PC-3 (cell line): Measurements from ENCODE around the gene OTOF. TPM values are rescaled to one million over a fixed set of nuclear protein-coding genes. Genes with fewer than 3 reads are reported as not detected.

ENCODE experiments used
- ATAC-seq: fragments of 200-7000 bp; cut with Tn5 transposase; 2 replicates; pipeline ENCODE4 v1.9.1; 2020; ENCODE audit warnings: mild to moderate bottlenecking, moderate library complexity
- BruUV-seq: library from RNA; stranded (reverse); fragments of 400-500 nt; replicated peaks from 2 replicates; lab custom pipeline; 2021; lab: Mats Ljungman, UMichigan
- CTCF ChIA-PET: fragments of 300-600 bp; sonication (Branson Sonifier 250); formaldehyde crosslinking; loops from one replicate; lab custom pipeline; 2022; ENCODE audit warnings: antibody characterized with exemption; lab: Charles Lee
- POLR2A ChIA-PET: fragments of 300-600 bp; sonication (Branson Sonifier 250); formaldehyde crosslinking; loops from one replicate; lab custom pipeline; 2022; ENCODE audit warnings: antibody characterized with exemption; ENCODE audit not compliant: unreplicated experiment; lab: Charles Lee
- DNase-seq: peaks from one replicate; pipeline ENCODE4 v3.0.0-alpha.2; 2015
- H2AFZ ChIP-seq: fragments of 300-600 bp; sonication (generic); 2 replicates; pipeline ENCODE4 v1.6.0; 2016; ENCODE audit warnings: antibody characterized with exemption, low read length
- H3F3A ChIP-seq: fragments of 300-600 bp; sonication (generic); one replicate; pipeline ENCODE4 v1.6.0; 2017; ENCODE audit warnings: antibody characterized with exemption, low read length, control low read depth, mild to moderate bottlenecking; ENCODE audit not compliant: unreplicated experiment
- H3K27ac ChIP-seq: fragments of 300-600 bp; sonication (generic); 2 replicates; pipeline ENCODE4 v1.5.1; 2016; ENCODE audit warnings: mild to moderate bottlenecking, low read length
- H3K27me3 ChIP-seq: fragments of 300-600 bp; sonication (generic); 2 replicates; pipeline ENCODE4 v1.6.1; 2016; ENCODE audit warnings: low read length, mixed read lengths
- H3K36me3 ChIP-seq: fragments of 300-600 bp; sonication (generic); 2 replicates; pipeline ENCODE4 v1.6.1; 2016; ENCODE audit warnings: low read depth, mixed run types, low read length, mixed read lengths
- H3K4me1 ChIP-seq: fragments of 300-600 bp; sonication (generic); 2 replicates; pipeline ENCODE4 v1.5.1; 2016; ENCODE audit warnings: low read length; ENCODE audit not compliant: insufficient read depth
- H3K4me2 ChIP-seq: fragments of 300-600 bp; sonication (generic); 2 replicates; pipeline ENCODE4 v1.6.0; 2016; ENCODE audit warnings: low read length
- H3K4me3 ChIP-seq: fragments of 300-600 bp; sonication (generic); 2 replicates; pipeline ENCODE4 v1.5.1; 2016; ENCODE audit warnings: mild to moderate bottlenecking, low read length, mixed read lengths
- H3K79me2 ChIP-seq: fragments of 300-600 bp; sonication (generic); 2 replicates; pipeline ENCODE4 v1.6.1; 2017; ENCODE audit warnings: low read length, mixed read lengths
- H3K9ac ChIP-seq: fragments of 300-600 bp; sonication (generic); 2 replicates; pipeline ENCODE4 v1.6.0; 2016; ENCODE audit warnings: mild to moderate bottlenecking, low read length
- H3K9me2 ChIP-seq: fragments of 300-600 bp; sonication (generic); replicated peaks from 2 replicates; pipeline ENCODE4 v1.6.1; 2016; ENCODE audit warnings: mixed run types, low read length, mixed read lengths
- H3K9me3 ChIP-seq: fragments of 300-600 bp; sonication (generic); 2 replicates; pipeline ENCODE4 v1.6.1; 2016; ENCODE audit warnings: low read length, mixed read lengths
- H4K20me1 ChIP-seq: fragments of 300-600 bp; sonication (generic); 2 replicates; pipeline ENCODE4 v1.6.1; 2016; ENCODE audit warnings: low read length, mixed read lengths
- EZH2 ChIP-seq: fragments of 300-600 bp; sonication (generic); IDR thresholded peaks from one replicate; pipeline ENCODE4 v1.6.1; 2017; ENCODE audit warnings: antibody characterized with exemption, mild to moderate bottlenecking, low read length; ENCODE audit not compliant: unreplicated experiment
- EZH2phosphoT487 ChIP-seq: fragments of 300-600 bp; sonication (generic); IDR thresholded peaks from 2 replicates; pipeline ENCODE4 v1.6.1; 2018; ENCODE audit warnings: mild to moderate bottlenecking, antibody characterized with exemption, low read length, borderline replicate concordance
- intact Hi-C: fragments of 100-400 bp; cut with micrococcal nuclease; formaldehyde crosslinking; loops from 2 replicates; pipeline ENCODE4 v1.9.0; 2023
- total RNA-seq: library from RNA; depleted of rRNA; stranded (reverse); fragments of >200 nt; gene quantifications from 2 replicates; pipeline ENCODE4 v1.2.3, GENCODE V29; 2014
- TF ChIP-seq, protein P1 (sequence below): fragments of 300-600 bp; sonication (generic); conservative IDR thresholded peaks from 2 replicates; pipeline ENCODE4 v1.5.1; 2017; ENCODE audit warnings: antibody characterized with exemption, low read depth, mild to moderate bottlenecking, low read length

The OTOF gene
- total RNA-seq, 1 experiment from 2014 or later: not detected

DNA sequence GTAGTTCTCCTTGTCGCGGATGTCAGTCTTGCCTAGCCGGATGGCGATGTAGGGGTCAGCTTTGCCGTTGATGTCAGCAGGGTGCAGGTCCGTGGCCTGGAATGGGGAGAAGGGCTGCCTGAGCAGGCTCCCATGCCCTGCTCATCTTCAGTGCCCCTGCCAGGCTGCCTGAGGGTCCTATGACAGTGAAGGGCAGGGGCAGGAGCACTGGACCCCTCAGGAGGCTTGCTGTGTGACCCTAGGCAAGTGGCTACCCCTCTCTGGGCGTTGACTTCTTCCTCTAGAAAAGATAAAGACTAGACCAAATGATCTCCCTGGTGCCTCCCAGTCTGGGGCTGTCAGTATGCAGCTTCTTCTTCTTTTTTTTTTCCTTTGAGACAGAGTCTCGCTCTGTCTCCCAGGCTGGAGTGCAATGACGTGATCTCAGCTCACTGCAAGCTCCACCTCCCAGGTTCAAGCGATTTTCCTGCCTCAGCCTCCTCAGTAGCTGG is 11.9 kb downstream of the OTOF start:
- intact Hi-C loops: no loop called here
- DNase-seq (no peak), ATAC-seq (no peak)
- Histone ChIP-seq H3K4me1 (no peaks in the 10 kb centered on the region), H3K9ac (no peak overlapping the region), H3K36me3 (no peaks in the 10 kb centered on the region), H3K27ac (no peak overlapping the region), H3K79me2 (no peaks in the 10 kb centered on the region), H4K20me1 (no peaks in the 10 kb centered on the region), H2AFZ (no peak overlapping the region), H3K9me3 (no peaks in the 10 kb centered on the region), H3K4me2 (no peak overlapping the region), H3K4me3 (no peak overlapping the region), H3F3A (no peaks in the 10 kb centered on the region), H3K27me3 (no peaks in the 10 kb centered on the region), H3K9me2 (no peaks in the 10 kb centered on the region)
- CTCF ChIA-PET: no interaction called here
- BruUV-seq: no TSS peak
- TF ChIP-seq, protein P1, sequence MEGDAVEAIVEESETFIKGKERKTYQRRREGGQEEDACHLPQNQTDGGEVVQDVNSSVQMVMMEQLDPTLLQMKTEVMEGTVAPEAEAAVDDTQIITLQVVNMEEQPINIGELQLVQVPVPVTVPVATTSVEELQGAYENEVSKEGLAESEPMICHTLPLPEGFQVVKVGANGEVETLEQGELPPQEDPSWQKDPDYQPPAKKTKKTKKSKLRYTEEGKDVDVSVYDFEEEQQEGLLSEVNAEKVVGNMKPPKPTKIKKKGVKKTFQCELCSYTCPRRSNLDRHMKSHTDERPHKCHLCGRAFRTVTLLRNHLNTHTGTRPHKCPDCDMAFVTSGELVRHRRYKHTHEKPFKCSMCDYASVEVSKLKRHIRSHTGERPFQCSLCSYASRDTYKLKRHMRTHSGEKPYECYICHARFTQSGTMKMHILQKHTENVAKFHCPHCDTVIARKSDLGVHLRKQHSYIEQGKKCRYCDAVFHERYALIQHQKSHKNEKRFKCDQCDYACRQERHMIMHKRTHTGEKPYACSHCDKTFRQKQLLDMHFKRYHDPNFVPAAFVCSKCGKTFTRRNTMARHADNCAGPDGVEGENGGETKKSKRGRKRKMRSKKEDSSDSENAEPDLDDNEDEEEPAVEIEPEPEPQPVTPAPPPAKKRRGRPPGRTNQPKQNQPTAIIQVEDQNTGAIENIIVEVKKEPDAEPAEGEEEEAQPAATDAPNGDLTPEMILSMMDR: no peak
- no peak for TF ChIP-seq EZH2phosphoT487
- TF ChIP-seq EZH2: no peak
- POLR2A ChIA-PET: no interaction called here

DNA sequence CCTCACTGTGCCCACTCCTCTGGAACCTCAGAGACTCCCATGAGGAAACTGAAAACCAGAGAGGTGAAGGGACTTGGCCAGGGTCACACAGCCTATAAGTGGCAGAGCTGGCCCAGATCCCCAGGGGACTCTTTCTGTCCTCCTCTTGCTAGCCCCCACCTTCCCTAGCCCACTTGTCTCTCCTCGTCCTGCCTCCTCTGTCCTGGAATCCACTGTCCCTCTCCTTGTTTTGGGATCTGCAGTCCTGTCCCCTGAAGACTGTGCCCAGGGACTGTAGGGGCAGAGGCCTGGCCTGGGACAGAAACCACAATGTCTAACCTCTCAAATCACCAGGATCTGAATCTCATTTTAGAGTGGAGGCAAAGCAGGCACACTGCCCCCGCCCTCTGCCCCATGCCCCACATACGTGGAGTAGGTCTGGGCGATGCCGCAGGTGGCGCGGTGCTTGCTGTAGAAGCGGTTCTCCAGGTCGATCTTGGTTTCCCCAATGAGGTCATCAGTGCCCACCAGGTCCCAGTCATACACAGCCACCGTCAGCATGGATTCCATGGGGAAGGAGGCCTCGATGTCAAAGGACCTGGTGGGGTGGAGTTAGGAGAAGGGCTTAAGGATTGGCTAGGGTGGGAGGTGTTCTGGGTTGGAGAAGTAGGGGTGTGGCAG is 12.5 kb downstream of the OTOF start:
- no peaks in the 10 kb centered on the region for H3K27me3 ChIP-seq
- H3K4me3 ChIP-seq: no peak overlapping the region
- TF ChIP-seq EZH2phosphoT487 (no peak), EZH2 (no peak)
- TF ChIP-seq, protein P1: no peak
- no peak overlapping the region for H3K4me2 ChIP-seq
- H4K20me1 ChIP-seq: no peaks in the 10 kb centered on the region
- no peak overlapping the region for H3K27ac ChIP-seq
- no peaks in the 10 kb centered on the region for H3K36me3 ChIP-seq
- no peak overlapping the region for H2AFZ ChIP-seq
- intact Hi-C loops: no loop called here
- no peak for ATAC-seq
- H3K9ac ChIP-seq: no peak overlapping the region
- CTCF ChIA-PET: no interaction called here
- no peaks in the 10 kb centered on the region for H3K9me3 ChIP-seq
- H3K79me2 ChIP-seq: no peaks in the 10 kb centered on the region
- no peaks in the 10 kb centered on the region for H3F3A ChIP-seq
- POLR2A ChIA-PET: no interaction called here
- no TSS peak for BruUV-seq
- H3K9me2 ChIP-seq: no peaks in the 10 kb centered on the region
- no peaks in the 10 kb centered on the region for H3K4me1 ChIP-seq
- DNase-seq: no peak
